Karpas-422 (cell line): Measurements from ENCODE around the gene UNC79. TPM values are rescaled to one million over a fixed set of nuclear protein-coding genes. Genes with fewer than 3 reads are reported as not detected.
"Not testable (repeated sequence)": the region's sequence is repeated elsewhere in the genome, so short reads cannot be mapped to it uniquely, and the experiment has no call there.

Experiments used
- DNase-seq: peaks from one replicate; pipeline ENCODE4 v3.0.0-alpha.2; 2015
- H2AFZ ChIP-seq: fragments of 200-600 bp; sonication (generic); 2 replicates; pipeline ENCODE4 v1.6.1; 2014; ENCODE audit warnings: antibody characterized with exemption, low read length, mixed read lengths
- H3K27ac ChIP-seq: fragments of 200-600 bp; sonication (generic); 2 replicates; pipeline ENCODE4 v1.5.1; 2014; ENCODE audit warnings: mild to moderate bottlenecking, low read length, moderate library complexity
- H3K27me3 ChIP-seq: fragments of 200-600 bp; sonication (generic); 2 replicates; pipeline ENCODE4 v1.6.1; 2014; ENCODE audit warnings: low read length, mixed read lengths
- H3K36me3 ChIP-seq: fragments of 200-600 bp; sonication (generic); 2 replicates; pipeline ENCODE4 v1.6.1; 2014; ENCODE audit warnings: low read length, mixed read lengths; ENCODE audit not compliant: insufficient read depth
- H3K4me1 ChIP-seq: fragments of 200-600 bp; sonication (generic); 2 replicates; pipeline ENCODE4 v1.6.1; 2014; ENCODE audit warnings: mild to moderate bottlenecking, low read length, mixed read lengths
- H3K4me2 ChIP-seq: fragments of 200-600 bp; sonication (generic); 2 replicates; pipeline ENCODE4 v1.6.1; 2014; ENCODE audit warnings: low read length, low read depth, mild to moderate bottlenecking; ENCODE audit not compliant: poor library complexity, severe bottlenecking
- H3K4me3 ChIP-seq: fragments of 200-600 bp; sonication (generic); 2 replicates; pipeline ENCODE4 v1.5.1; 2014; ENCODE audit warnings: mild to moderate bottlenecking, antibody characterized with exemption, low read length, mixed read lengths
- H3K79me2 ChIP-seq: fragments of 200-600 bp; sonication (generic); 2 replicates; pipeline ENCODE4 v1.6.1; 2014; ENCODE audit warnings: mild to moderate bottlenecking, low read length, mixed read lengths
- H3K9ac ChIP-seq: fragments of 200-600 bp; sonication (generic); 2 replicates; pipeline ENCODE4 v1.6.0; 2014; ENCODE audit warnings: low read length
- H3K9me2 ChIP-seq: fragments of 200-600 bp; sonication (generic), shearing (Covaris generic); replicated peaks from 2 replicates; pipeline ENCODE4 v1.6.0; 2014; ENCODE audit warnings: mild to moderate bottlenecking, low read length, moderate library complexity; ENCODE audit not compliant: insufficient read depth
- H3K9me3 ChIP-seq: fragments of 300-700, 200-600 bp; sonication (generic); 2 replicates; pipeline ENCODE4 v1.6.1; 2014; ENCODE audit warnings: low read length, mixed read lengths
- H4K20me1 ChIP-seq: fragments of 200-600 bp; sonication (generic); 2 replicates; pipeline ENCODE4 v1.6.1; 2014; ENCODE audit warnings: mild to moderate bottlenecking, antibody characterized with exemption, low read length, low read depth; ENCODE audit not compliant: insufficient read depth
- total RNA-seq: library from RNA; depleted of rRNA; stranded (reverse); fragments of >200 nt; shearing (Covaris generic); gene quantifications from 2 replicates; pipeline ENCODE4 v1.2.3, GENCODE V29; 2014; ENCODE audit warnings: low replicate concordance

UNC79 gene
- total RNA-seq, 1 experiment from 2014 or later, result 0.19 TPM

- Histone ChIP-seq H3K36me3 (no peaks in the 10 kb centered on the region), H3K9me3 (no peaks in the 10 kb centered on the region), H2AFZ (no peak overlapping the region), H4K20me1 (no peaks in the 10 kb centered on the region), H3K4me2 (no peak overlapping the region), H3K27me3 (no peaks in the 10 kb centered on the region), H3K4me1 (no peaks in the 10 kb centered on the region), H3K4me3 (no peak overlapping the region), H3K9ac (no peak overlapping the region), H3K27ac (no peak overlapping the region), H3K9me2 (no peaks in the 10 kb centered on the region), H3K79me2 (no peaks in the 10 kb centered on the region)
- no peak for DNase-seq
Observed at GRCh38 chr14:93496856-93497741, 66.4 kb downstream of the UNC79 start.

- Histone ChIP-seq H3K27me3 (no peaks in the 10 kb centered on the region), H3K9ac (no peak overlapping the region), H4K20me1 (no peaks in the 10 kb centered on the region), H3K9me3 (no peaks in the 10 kb centered on the region), H2AFZ (no peak overlapping the region), H3K4me1 (peaks cover 4% of the 10 kb centered on the region; the same call in 1 of the 2 replicates), H3K79me2 (no peaks in the 10 kb centered on the region), H3K4me2 (no peak overlapping the region), H3K36me3 (no peaks in the 10 kb centered on the region), H3K9me2 (no peaks in the 10 kb centered on the region), H3K27ac (no peak overlapping the region), H3K4me3 (no peak overlapping the region)
- DNase-seq, result no peak
Observed at GRCh38 chr14:93510056-93510455, 79.3 kb downstream of the UNC79 start.

- Histone ChIP-seq H3K79me2 (no peaks in the 10 kb centered on the region), H3K4me1 (peaks cover 4% of the 10 kb centered on the region; the same call in 1 of the 2 replicates), H3K4me3 (no peak overlapping the region), H3K9ac (no peak overlapping the region), H3K36me3 (no peaks in the 10 kb centered on the region), H4K20me1 (no peaks in the 10 kb centered on the region), H3K9me3 (no peaks in the 10 kb centered on the region), H2AFZ (no peak overlapping the region), H3K27ac (no peak overlapping the region), H3K4me2 (no peak overlapping the region), H3K27me3 (no peaks in the 10 kb centered on the region), H3K9me2 (no peaks in the 10 kb centered on the region)
- DNase-seq, result no peak
Observed at GRCh38 chr14:93511001-93511400, 80.3 kb downstream of the UNC79 start.

GRCh38 chr14:93520053-93520607, 89.4 kb downstream of the UNC79 start:
- Histone ChIP-seq H2AFZ (no peak overlapping the region), H3K9me3 (peaks cover 20% of the 10 kb centered on the region), H3K4me2 (no peak overlapping the region), H3K36me3 (0 out of 2 replicates have a peak, but pooled peaks cover 4% of the 10 kb centered on the region), H3K27ac (no peak overlapping the region), H3K79me2 (no peaks in the 10 kb centered on the region), H3K4me3 (peak overlapping the region; percentile 12; the same call in 1 of the 2 replicates), H4K20me1 (no peaks in the 10 kb centered on the region), H3K9me2 (no peaks in the 10 kb centered on the region), H3K9ac (no peak overlapping the region), H3K4me1 (no peaks in the 10 kb centered on the region), H3K27me3 (peaks cover 5% of the 10 kb centered on the region; the same call in 1 of the 2 replicates)
- no peak for DNase-seq

GRCh38 chr14:93522221-93522620, 91.5 kb downstream of the UNC79 start:
- DNase-seq, result no peak

GRCh38 chr14:93525216-93525615, 94.5 kb downstream of the UNC79 start:
- not testable (repeated sequence) for H3K36me3 ChIP-seq, H3K4me1 ChIP-seq, H3K4me3 ChIP-seq, DNase-seq, H3K9me2 ChIP-seq, H2AFZ ChIP-seq, H3K27ac ChIP-seq, H4K20me1 ChIP-seq, H3K9ac ChIP-seq, H3K79me2 ChIP-seq, H3K9me3 ChIP-seq, H3K4me2 ChIP-seq, H3K27me3 ChIP-seq

More at GRCh38 chr14:93522221-93522620, 91.5 kb downstream of the UNC79 start:
- Histone ChIP-seq H3K9me2 (no peaks in the 10 kb centered on the region), H3K36me3 (0 out of 2 replicates have a peak, but pooled peaks cover 4% of the 10 kb centered on the region), H3K27me3 (peaks cover 5% of the 10 kb centered on the region; the same call in 1 of the 2 replicates), H3K27ac (no peak overlapping the region), H3K9ac (no peak overlapping the region), H3K79me2 (no peaks in the 10 kb centered on the region), H3K4me1 (no peaks in the 10 kb centered on the region), H2AFZ (no peak overlapping the region), H3K9me3 (peaks cover 20% of the 10 kb centered on the region), H3K4me3 (no peak overlapping the region), H3K4me2 (no peak overlapping the region), H4K20me1 (no peaks in the 10 kb centered on the region)

GRCh38 chr14:93525696-93526451, 95.1 kb downstream of the UNC79 start:
- no peaks in the 10 kb centered on the region for H3K79me2 ChIP-seq
- H3K9ac ChIP-seq, result no peak overlapping the region
- no peak overlapping the region for H2AFZ ChIP-seq
- H3K27me3 ChIP-seq, result peaks cover 3% of the 10 kb centered on the region; the same call in 1 of the 2 replicates
- H3K4me3 ChIP-seq, result no peak overlapping the region
- H3K9me3 ChIP-seq, result peaks cover under 1% of the 10 kb centered on the region
- H3K4me1 ChIP-seq, result no peaks in the 10 kb centered on the region
- H3K36me3 ChIP-seq, result no peaks in the 10 kb centered on the region
- no peaks in the 10 kb centered on the region for H3K9me2 ChIP-seq
- no peak for DNase-seq
- H3K4me2 ChIP-seq, result no peak overlapping the region
- no peaks in the 10 kb centered on the region for H4K20me1 ChIP-seq
- H3K27ac ChIP-seq, result no peak overlapping the region

- H3K79me2 ChIP-seq, result no peaks in the 10 kb centered on the region
- no peak overlapping the region for H3K4me3 ChIP-seq
- no peaks in the 10 kb centered on the region for H3K9me2 ChIP-seq
- no peak overlapping the region for H3K27ac ChIP-seq
- no peak for DNase-seq
- H4K20me1 ChIP-seq, result no peaks in the 10 kb centered on the region
- H3K36me3 ChIP-seq, result no peaks in the 10 kb centered on the region
- H3K9ac ChIP-seq, result no peak overlapping the region
- no peak overlapping the region for H3K4me2 ChIP-seq
- no peaks in the 10 kb centered on the region for H3K4me1 ChIP-seq
- no peak overlapping the region for H2AFZ ChIP-seq
- H3K27me3 ChIP-seq, result peaks cover 3% of the 10 kb centered on the region; the same call in 1 of the 2 replicates
- no peaks in the 10 kb centered on the region for H3K9me3 ChIP-seq
Observed at GRCh38 chr14:93527203-93527607, 96.5 kb downstream of the UNC79 start.
